Endothelial cell of hepatic sinusoid (primary cell): ENCODE measurements around the gene CNTN2.

Experiments used
- in situ Hi-C: cut with HindIII; loops from 2 replicates; pipeline ENCODE4 v1.10.0; 2017; ENCODE audit warnings: low sequenced_read_pairs

CNTN2 gene

DNA sequence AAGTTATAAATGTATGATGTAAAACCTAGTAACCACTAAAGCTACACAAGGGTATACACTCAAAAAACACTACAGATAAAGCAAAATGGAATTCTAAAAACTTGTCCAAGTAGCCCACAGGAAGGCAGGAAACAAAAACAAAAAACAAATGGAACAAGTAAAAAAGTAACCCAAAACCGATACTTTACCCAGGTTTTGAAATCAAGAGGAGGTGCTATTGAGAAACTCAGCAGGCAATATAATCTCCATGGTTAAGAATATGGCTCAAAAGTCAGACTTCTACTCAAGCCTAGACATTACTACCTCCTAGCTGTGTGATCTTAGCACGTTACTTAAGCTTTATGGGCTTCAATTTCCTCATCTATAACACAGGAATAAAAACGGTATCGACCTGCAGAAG is 65.5 kb downstream of the CNTN2 start:
- in situ Hi-C loops, result no loop called here

DNA sequence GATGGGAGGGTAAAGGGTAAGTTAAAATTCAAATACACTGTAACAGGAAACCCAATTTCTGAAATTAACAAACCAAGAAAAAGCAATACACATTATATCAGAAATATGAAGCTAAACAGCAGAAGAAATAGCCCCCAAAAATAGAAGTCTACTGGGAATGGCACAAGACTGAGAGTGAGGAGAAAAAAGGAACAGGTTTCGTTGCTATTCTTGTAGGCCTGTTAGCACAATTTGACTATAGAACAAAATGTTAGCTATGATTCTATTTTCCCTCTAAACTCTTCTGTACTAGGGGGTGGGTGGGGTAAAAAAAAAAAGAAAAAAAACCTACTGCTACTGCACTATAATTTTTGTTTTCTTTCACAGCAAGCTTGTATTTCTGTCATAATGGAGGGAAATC is 66.3 kb downstream of the CNTN2 start:
- in situ Hi-C loops, result no loop called here

DNA sequence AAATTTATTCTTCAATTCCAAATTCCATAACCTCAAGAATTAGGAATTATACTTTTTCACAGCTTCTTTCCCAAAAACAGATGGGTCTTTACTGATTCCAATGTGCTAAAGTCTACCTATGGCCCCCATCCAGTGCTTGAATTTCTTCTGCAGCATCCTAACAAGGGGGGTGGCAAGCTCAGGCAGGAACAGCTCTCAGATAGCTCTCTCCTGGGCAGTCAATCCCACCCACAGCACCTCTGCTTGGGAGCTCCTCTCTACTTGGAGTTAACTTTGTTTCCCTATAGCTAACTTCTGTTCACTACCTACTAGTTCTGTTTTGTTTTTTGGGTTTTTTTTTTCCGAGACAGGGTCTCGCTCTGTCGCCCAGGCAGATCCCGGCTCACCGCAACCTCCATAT is 66.7 kb downstream of the CNTN2 start:
- in situ Hi-C loops, result no loop called here

- in situ Hi-C loops, result no loop called here
These were observed 68.3 kb downstream of the CNTN2 start for GRCh38 chr1:205111354-205111753.

- in situ Hi-C loops, result no loop called here
These were observed 75.7 kb downstream of the CNTN2 start for GRCh38 chr1:205118752-205119151.

DNA sequence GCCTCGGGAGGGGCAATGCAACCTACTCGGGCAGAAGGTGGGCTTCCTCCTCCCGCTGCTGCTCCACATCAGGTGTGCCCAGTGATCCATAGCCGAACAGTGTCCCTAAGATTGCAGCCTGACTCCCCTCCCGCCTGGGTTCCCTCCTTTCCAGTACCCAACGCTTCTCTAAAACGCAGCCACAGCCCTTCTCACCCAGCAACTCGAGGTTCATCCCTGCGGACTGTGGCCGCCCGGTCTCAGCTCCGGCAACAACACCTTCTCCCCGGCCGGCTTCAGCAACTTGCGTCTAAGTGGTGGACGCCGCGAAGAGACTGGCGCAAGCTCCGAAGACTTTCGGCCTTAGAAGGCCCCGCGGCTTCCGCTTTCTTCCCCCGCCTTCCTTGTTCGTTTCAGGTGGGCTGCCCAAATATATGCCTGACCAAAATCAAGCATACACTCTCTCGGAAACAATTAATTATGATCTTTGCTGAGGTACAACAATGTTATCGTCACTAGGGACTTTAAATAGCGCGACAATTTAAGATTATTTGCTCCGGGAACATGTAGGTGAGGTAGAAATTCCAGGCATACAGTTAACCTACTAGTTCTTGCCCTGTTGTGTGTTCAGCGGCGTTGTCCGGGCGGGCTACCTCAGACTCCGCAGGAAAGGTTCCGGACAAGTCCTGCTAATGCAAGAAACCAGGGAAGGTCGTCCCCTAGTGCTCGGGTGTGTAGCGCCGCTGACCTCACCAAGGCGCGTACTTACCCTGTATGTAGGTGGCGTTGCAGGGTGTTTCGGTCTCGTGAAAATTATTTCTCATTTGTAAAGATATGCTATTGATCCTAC is 78.9 kb downstream of the CNTN2 start, which contains the start of gene RBBP5:
TSS of gene RBBP5 (minus strand) at position 319 of the 829 bp plus-strand sequence. CDS start at position 214, 105 bp downstream.
- in situ Hi-C loops, result no loop called here

DNA sequence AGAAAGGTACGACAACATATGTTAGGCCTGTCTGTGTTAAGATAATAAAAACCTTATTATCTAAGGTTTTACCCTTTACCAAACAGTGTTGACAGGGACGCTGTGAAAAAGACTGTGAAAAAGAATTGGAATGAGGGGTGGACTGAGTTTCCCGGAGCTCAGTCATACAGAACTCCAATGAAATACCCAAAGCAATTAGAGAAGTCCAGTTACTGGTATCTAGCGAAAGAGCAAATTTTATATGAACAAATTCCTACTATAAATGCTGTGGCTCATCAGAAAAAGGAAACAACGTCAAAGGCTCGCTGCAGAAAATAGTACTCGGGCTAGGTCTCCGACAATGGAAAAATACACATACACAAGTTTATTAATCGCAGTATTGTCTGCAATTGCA is 79.5 kb downstream of the CNTN2 start:
- in situ Hi-C loops, result no loop called here

DNA sequence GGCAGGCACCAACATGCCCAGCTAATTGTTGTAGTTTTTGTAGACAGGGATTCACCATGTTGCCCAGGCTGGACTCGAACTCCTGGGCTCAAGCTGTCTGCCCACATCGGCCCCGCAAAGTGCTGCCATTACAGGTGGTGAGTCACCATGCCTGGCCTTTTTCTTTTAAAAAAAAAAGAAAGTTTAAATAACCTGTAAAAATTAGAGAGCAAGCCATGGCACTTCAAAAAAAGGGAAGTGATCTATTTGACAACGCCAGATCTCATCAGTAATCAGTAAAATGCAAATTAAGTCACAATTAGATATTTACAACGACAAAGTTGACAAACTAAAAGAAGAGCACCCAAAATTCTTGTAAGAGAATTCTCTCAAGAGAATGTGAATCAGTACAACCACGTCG is 81.7 kb downstream of the CNTN2 start:
- in situ Hi-C loops, result no loop called here

GRCh38 chr1:205127646-205128045 is 84.6 kb downstream of the CNTN2 start:
- in situ Hi-C loops, result no loop called here
